ENCODE data around the gene PPP1R13L.
A peak's percentile ranks its signal among the peaks of the same experiment; 100 is the strongest.

Gene PPP1R13L

GRCh38 chr19:45370410-45371204 is 34.3 kb downstream of the PPP1R13L start, which contains the start of gene ERCC2:
TSS of gene ERCC2 (minus strand) at chr19:45370573. CDS start at chr19:45370540, 33 bp downstream.
- peak within 1 kb of the TSS; percentile 84 for H3K4me3 ChIP-seq (ENCODE audit: low read length)
- H3K9ac ChIP-seq (ENCODE audit: low read length) = peak within 1 kb of the TSS; percentile 53; the same call in 1 of the 2 replicates
- no peaks in the 10 kb centered on the region for H3K79me2 ChIP-seq (ENCODE audit: low read length)
- H3K4me2 ChIP-seq (ENCODE audit: low read depth, low read length) = peak within 1 kb of the TSS; percentile 95
- no peaks in the 10 kb centered on the region for H3K36me3 ChIP-seq (replicated peaks; ENCODE audit: insufficient read depth, low read length)
- peaks cover 11% of the 10 kb centered on the region; the same call in 1 of the 2 replicates for H3F3A ChIP-seq (ENCODE audit: insufficient read depth, low read length)
- H3K4me1 ChIP-seq (ENCODE audit: low read length) = no peaks in the 10 kb centered on the region
- peak within 1 kb of the TSS; percentile 91 for H2AFZ ChIP-seq (ENCODE audit: low read length)
- TF ChIP-seq CTCF (IDR thresholded peaks at IDR 0.05; ENCODE audit: low read length) (no peak), EZH2 (optimal IDR thresholded peaks at IDR 0.05; ENCODE audit: low read depth, low read length) (no peak), EZH2phosphoT487 (IDR thresholded peaks at IDR 0.05; ENCODE audit: low read length) (no peak)
- peak within 1 kb of the TSS; percentile 74 for H3K27ac ChIP-seq (ENCODE audit: low read length)
- H3K9me2 ChIP-seq (replicated peaks; ENCODE audit: insufficient read depth, low read length) = no peaks in the 10 kb centered on the region
- H3K9me3 ChIP-seq (replicated peaks; ENCODE audit: insufficient read depth, low read length) = no peaks in the 10 kb centered on the region
- H3K27me3 ChIP-seq (replicated peaks; ENCODE audit: insufficient read depth, low read length) = no peaks in the 10 kb centered on the region
- H4K20me1 ChIP-seq (ENCODE audit: insufficient read depth, low read length) = no peaks in the 10 kb centered on the region
- peak; percentile 99 for DNase-seq

GRCh38 chr19:45368737-45369340 is 36.0 kb downstream of the PPP1R13L start:
- Histone ChIP-seq H3K4me2 (ENCODE audit: low read depth, low read length) (no peak overlapping the region), H3K27ac (ENCODE audit: low read length) (no peak overlapping the region), H3K4me1 (ENCODE audit: low read length) (no peaks in the 10 kb centered on the region), H3F3A (ENCODE audit: insufficient read depth, low read length) (peaks cover 11% of the 10 kb centered on the region; the same call in 1 of the 2 replicates), H4K20me1 (ENCODE audit: insufficient read depth, low read length) (no peaks in the 10 kb centered on the region), H3K27me3 (replicated peaks; ENCODE audit: insufficient read depth, low read length) (no peaks in the 10 kb centered on the region), H3K36me3 (replicated peaks; ENCODE audit: insufficient read depth, low read length) (no peaks in the 10 kb centered on the region), H2AFZ (ENCODE audit: low read length) (no peak overlapping the region), H3K9ac (ENCODE audit: low read length) (no peak overlapping the region), H3K4me3 (ENCODE audit: low read length) (no peak overlapping the region), H3K9me3 (replicated peaks; ENCODE audit: insufficient read depth, low read length) (no peaks in the 10 kb centered on the region), H3K79me2 (ENCODE audit: low read length) (no peaks in the 10 kb centered on the region), H3K9me2 (replicated peaks; ENCODE audit: insufficient read depth, low read length) (no peaks in the 10 kb centered on the region)
- DNase-seq = no peak
- TF ChIP-seq CTCF (IDR thresholded peaks at IDR 0.05; ENCODE audit: low read length) = no peak

- Histone ChIP-seq H3K4me1 (ENCODE audit: low read length) (no peaks in the 10 kb centered on the region), H3F3A (ENCODE audit: insufficient read depth, low read length) (peaks cover 11% of the 10 kb centered on the region; the same call in 1 of the 2 replicates), H3K79me2 (ENCODE audit: low read length) (no peaks in the 10 kb centered on the region), H2AFZ (ENCODE audit: low read length) (no peak overlapping the region), H3K9me2 (replicated peaks; ENCODE audit: insufficient read depth, low read length) (no peaks in the 10 kb centered on the region), H3K36me3 (replicated peaks; ENCODE audit: insufficient read depth, low read length) (no peaks in the 10 kb centered on the region), H3K27ac (ENCODE audit: low read length) (no peak overlapping the region), H3K4me2 (ENCODE audit: low read depth, low read length) (no peak overlapping the region), H3K9ac (ENCODE audit: low read length) (no peak overlapping the region), H4K20me1 (ENCODE audit: insufficient read depth, low read length) (no peaks in the 10 kb centered on the region), H3K27me3 (replicated peaks; ENCODE audit: insufficient read depth, low read length) (no peaks in the 10 kb centered on the region), H3K4me3 (ENCODE audit: low read length) (no peak overlapping the region), H3K9me3 (replicated peaks; ENCODE audit: insufficient read depth, low read length) (no peaks in the 10 kb centered on the region)
- DNase-seq = no peak
- TF ChIP-seq EZH2phosphoT487 (IDR thresholded peaks at IDR 0.05; ENCODE audit: low read length) (no peak), CTCF (IDR thresholded peaks at IDR 0.05; ENCODE audit: low read length) (no peak), EZH2 (optimal IDR thresholded peaks at IDR 0.05; ENCODE audit: low read depth, low read length) (no peak)
Measured at GRCh38 chr19:45368127-45368526, 36.7 kb downstream of the PPP1R13L start.

All from MM.1S (cell line).